ENCODE measurements around the gene SYPL1.

GRCh38 chr7:106152313-106152665 lies 40.2 kb upstream of the SYPL1 start:
- TF ChIP-seq CTCF (IDR thresholded peaks at IDR 0.05) (no peak), POLR2A (IDR thresholded peaks at IDR 0.05) (no peak), POLR2AphosphoS5 (IDR thresholded peaks at IDR 0.05) (no peak), EP300 (IDR thresholded peaks at IDR 0.05) (no peak)

Data from stomach (tissue), 4 donors.